ENCODE measurements around the gene TNNC1. TPM values are rescaled to one million over a fixed set of nuclear protein-coding genes. Genes with fewer than 3 reads are reported as not detected.

TNNC1 gene
- total RNA-seq (not detected in 2 replicates), polyA plus RNA-seq (0.12 TPM in 1 of 2 replicates, not detected in the other), polyA minus RNA-seq (not detected in 2 replicates), Bru-seq, nascent RNA (percentile 15 among the genes with signal in this experiment), BruChase-seq, experiment 1, labeled RNA remaining after a 6-hour chase (not detected), BruChase-seq, experiment 2, labeled RNA remaining after a 2-hour chase (not detected)
- 0.18 TPM in 2 replicates for polyA plus RNA-seq (2011; cell fraction: cytosol; rRNA removed)
- not detected in 2 replicates for polyA plus RNA-seq (2011; cell fraction: nucleus; rRNA removed)
- not detected in 2 replicates for polyA plus RNA-seq (2012)
- polyA minus RNA-seq (2011; cell fraction: cytosol; rRNA and poly(A)+ RNA removed), result 3.5 TPM
- not detected in 2 replicates for polyA minus RNA-seq (2011; cell fraction: nucleus; rRNA and poly(A)+ RNA removed)
- long read RNA-seq, result 0 reads

DNA sequence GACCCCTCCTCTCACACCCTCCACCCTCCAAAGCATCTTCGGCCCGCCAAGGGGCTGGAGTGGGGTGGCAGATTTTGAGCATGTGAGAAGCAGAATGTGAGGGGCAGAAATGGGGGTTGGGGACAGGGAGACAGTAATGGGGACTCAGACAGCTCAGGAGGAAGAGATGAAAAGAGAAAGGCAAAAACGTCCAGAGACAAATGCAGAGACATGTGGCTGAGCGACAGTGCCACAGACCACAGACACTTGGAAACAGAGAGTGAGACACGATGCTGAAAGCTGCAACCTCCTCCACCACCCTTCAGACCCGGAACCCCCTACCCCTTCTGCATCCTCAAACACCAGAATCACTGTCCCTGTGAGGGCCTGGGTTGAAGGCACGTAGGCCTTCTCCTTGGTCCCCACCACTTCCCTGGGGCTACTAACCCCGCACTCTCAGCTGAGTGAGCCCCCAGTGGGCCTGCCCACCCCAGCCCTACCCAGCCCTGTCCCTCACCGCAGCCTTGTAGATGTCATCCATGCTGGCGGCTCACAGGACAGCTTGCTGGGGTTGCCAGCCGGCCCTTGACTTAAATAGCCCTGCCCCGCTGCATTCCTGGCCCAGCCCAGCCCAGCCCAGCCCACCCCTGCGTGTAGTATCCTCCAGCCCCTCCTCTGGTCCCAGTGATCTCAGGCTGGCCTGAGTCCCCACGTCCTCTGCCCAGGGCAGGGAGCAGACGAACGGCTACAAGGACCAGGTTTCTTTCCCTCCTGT, at the start of gene TNNC1:
Gene TNNC1, minus strand, starts transcription at position 546 of the 754 bp plus-strand sequence. Its CDS starts 26 bp downstream, at position 520.
- POLR2A ChIA-PET, result no interaction called here

More for the DNA sequence above, at the start of gene TNNC1:
- Histone ChIP-seq H3K4me1 (ENCODE audit: control insufficient read depth, extremely low read depth, insufficient read depth, low read length) (peaks cover 17% of the 10 kb centered on the region), H3K36me3 (ENCODE audit: control insufficient read depth in 2 of 2, extremely low read depth in 1 of 2, insufficient read depth in 2 of 2, low read length in 2 of 2) (peaks cover 7 to 13% of the 10 kb centered on the region in 2 experiments), H3K9ac (replicated peaks; ENCODE audit: extremely low read depth, insufficient read depth, low read length) (no peak within 1 kb of the TSS), H4K20me1 (replicated peaks; ENCODE audit: control insufficient read depth, extremely low read depth, insufficient read depth, low read length) (no peaks in the 10 kb centered on the region), H3K9me1 (replicated peaks; ENCODE audit: control insufficient read depth, extremely low read depth, insufficient read depth, low read length) (no peaks in the 10 kb centered on the region), H3K27ac (ENCODE audit: insufficient read depth, low read depth, low read length) (peak within 1 kb of the TSS; percentile 69), H3K9me3 (replicated peaks; ENCODE audit: control insufficient read depth, insufficient read depth, low read length) (no peaks in the 10 kb centered on the region), H3K79me2 (ENCODE audit: control insufficient read depth, insufficient read depth, low read length) (peaks cover 32% of the 10 kb centered on the region), H3K4me2 (ENCODE audit: insufficient read depth, low read length) (peak within 1 kb of the TSS; percentile 86), H2AFZ (ENCODE audit: low read depth, low read length) (peak within 1 kb of the TSS; percentile 99), H3K4me3 (replicated peaks in 1 of 3; ENCODE audit: insufficient read depth in 1 of 3, low read depth in 1 of 3, low read length in 3 of 3) (no peak within 1 kb of the TSS), H3K27me3 (ENCODE audit: control insufficient read depth in 2 of 2, insufficient read depth in 2 of 2, low read length in 2 of 2) (no peaks in the 10 kb centered on the region)
- TF ChIP-seq MAX (IDR thresholded peaks at IDR 0.05; ENCODE audit: insufficient read depth, insufficient read length) (no peak), FOS (IDR thresholded peaks at IDR 0.05; ENCODE audit: borderline replicate concordance, insufficient read depth, low read length) (no peak), GATA2 (IDR thresholded peaks at IDR 0.05; ENCODE audit: insufficient read depth, insufficient read length, low read depth, low read length) (no peak), EZH2 (IDR thresholded peaks at IDR 0.05; ENCODE audit: borderline replicate concordance, low read depth, low read length, severe bottlenecking) (no peak), MYC (IDR thresholded peaks at IDR 0.05; ENCODE audit: low read depth, low read length) (no peak), POLR2AphosphoS5 (IDR thresholded peaks at IDR 0.05; ENCODE audit: insufficient read depth, low read depth, low read length) (no peak), POLR2A (IDR thresholded peaks at IDR 0.05; ENCODE audit: low read depth, low read length) (no peak), JUN (IDR thresholded peaks at IDR 0.05; ENCODE audit: borderline replicate concordance, insufficient read depth, insufficient read length, low read depth) (no peak)
- TF ChIP-seq, protein P1, sequence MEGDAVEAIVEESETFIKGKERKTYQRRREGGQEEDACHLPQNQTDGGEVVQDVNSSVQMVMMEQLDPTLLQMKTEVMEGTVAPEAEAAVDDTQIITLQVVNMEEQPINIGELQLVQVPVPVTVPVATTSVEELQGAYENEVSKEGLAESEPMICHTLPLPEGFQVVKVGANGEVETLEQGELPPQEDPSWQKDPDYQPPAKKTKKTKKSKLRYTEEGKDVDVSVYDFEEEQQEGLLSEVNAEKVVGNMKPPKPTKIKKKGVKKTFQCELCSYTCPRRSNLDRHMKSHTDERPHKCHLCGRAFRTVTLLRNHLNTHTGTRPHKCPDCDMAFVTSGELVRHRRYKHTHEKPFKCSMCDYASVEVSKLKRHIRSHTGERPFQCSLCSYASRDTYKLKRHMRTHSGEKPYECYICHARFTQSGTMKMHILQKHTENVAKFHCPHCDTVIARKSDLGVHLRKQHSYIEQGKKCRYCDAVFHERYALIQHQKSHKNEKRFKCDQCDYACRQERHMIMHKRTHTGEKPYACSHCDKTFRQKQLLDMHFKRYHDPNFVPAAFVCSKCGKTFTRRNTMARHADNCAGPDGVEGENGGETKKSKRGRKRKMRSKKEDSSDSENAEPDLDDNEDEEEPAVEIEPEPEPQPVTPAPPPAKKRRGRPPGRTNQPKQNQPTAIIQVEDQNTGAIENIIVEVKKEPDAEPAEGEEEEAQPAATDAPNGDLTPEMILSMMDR (IDR thresholded peaks at IDR 0.05; ENCODE audit: extremely low read depth in 1 of 2, insufficient read depth in 1 of 2, low read depth in 1 of 2, low read length in 2 of 2), result no peak
- BruUV-seq (replicated peaks), result no TSS peak
- intact Hi-C loops (cut with micrococcal nuclease), result no loop called here
- CTCF ChIA-PET, result interaction anchor here (0.7 to 1.0 kb wide), 2 partner anchors 26 to 41 kb away, joined by 4 read pairs; no protein-coding TSS in a partner anchor
- no peak for FAIRE-seq
- dilution Hi-C loops (cut with MboI; ENCODE audit: extremely low pct_ligation_motif_present, low sequenced_read_pairs), result no loop called here
- no peak for DNase-seq (ENCODE audit: low read depth, low spot score)

All from endothelial cell of umbilical vein (primary cell).